Measurements from ENCODE around the gene MMP8. TPM values are rescaled to one million over a fixed set of nuclear protein-coding genes. Genes with fewer than 3 reads are reported as not detected.

The MMP8 gene
- polyA plus RNA-seq, 1 donor from 2014 or later, result not detected

DNA sequence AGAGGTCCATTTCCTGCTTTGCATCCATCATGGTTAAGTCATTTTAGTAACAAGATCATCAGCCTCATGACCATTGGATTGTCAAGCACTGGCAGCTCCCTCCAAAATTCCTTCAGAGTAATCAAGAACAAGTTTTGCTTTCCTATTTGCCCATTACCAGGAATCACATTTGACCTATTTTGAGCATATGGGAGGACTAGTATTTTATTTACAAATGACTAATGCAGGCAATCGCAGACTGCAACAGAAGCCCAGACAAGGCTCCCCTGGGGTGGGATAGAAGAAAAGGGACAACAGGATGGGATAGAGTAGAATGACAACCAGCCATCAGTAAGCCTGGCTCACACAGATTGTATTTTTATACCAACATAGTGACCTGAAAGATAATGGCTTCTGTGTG lies 46.6 kb upstream of the MMP8 start:
- Histone ChIP-seq H3K4me2 (ENCODE audit: low read length) (no peak overlapping the region), H3K27me3 (ENCODE audit: insufficient read depth, low read depth, low read length) (no peaks in the 10 kb centered on the region), H3K9me3 (ENCODE audit: low read length) (no peaks in the 10 kb centered on the region), H3K27ac (ENCODE audit: low read length) (no peak overlapping the region), H4K20me1 (ENCODE audit: insufficient read depth) (no peaks in the 10 kb centered on the region), H3K9me2 (ENCODE audit: insufficient read depth, low read length) (no peaks in the 10 kb centered on the region), H3K9ac (ENCODE audit: low read length) (no peak overlapping the region), H3K4me3 (ENCODE audit: low read length) (no peak overlapping the region), H2AFZ (ENCODE audit: low read depth, low read length) (no peak overlapping the region), H3F3A (ENCODE audit: insufficient read depth, low read length, poor library complexity, severe bottlenecking) (no peaks in the 10 kb centered on the region), H3K79me2 (replicated peaks; ENCODE audit: insufficient read depth, low read length) (no peaks in the 10 kb centered on the region), H3K36me3 (ENCODE audit: insufficient read depth, low read length) (no peaks in the 10 kb centered on the region)
- TF ChIP-seq TAF1 (IDR thresholded peaks at IDR 0.05; ENCODE audit: low read depth), result no peak
- TF ChIP-seq MXI1 (conservative IDR thresholded peaks at IDR 0.05; ENCODE audit: poor library complexity, severe bottlenecking), result no peak
- TF ChIP-seq SMC3 (conservative IDR thresholded peaks at IDR 0.05; ENCODE audit: poor library complexity), result no peak

DNA sequence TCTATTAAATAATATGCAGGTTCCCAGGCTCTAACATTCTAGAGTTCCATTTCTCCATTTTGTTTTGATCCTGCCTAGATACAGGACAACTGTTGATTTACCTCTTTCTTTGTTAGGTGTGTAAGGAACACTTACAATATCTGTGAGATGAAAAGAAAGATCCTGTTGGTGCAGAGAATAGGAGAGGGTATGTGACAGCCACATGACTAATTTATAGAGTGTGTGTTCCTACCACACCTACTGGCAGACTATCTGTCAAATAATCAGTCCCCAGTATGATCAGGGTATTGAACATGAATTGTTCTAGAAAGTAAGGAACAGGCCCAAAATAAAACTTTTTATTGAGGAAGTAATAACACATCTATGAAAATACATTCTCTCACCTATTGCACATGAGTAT lies 45.4 kb upstream of the MMP8 start:
- Histone ChIP-seq H3K4me3 (ENCODE audit: low read length) (no peak overlapping the region), H3K9me3 (ENCODE audit: low read length) (no peaks in the 10 kb centered on the region), H3K9ac (ENCODE audit: low read length) (no peak overlapping the region), H4K20me1 (ENCODE audit: insufficient read depth) (no peaks in the 10 kb centered on the region), H3F3A (ENCODE audit: insufficient read depth, low read length, poor library complexity, severe bottlenecking) (no peaks in the 10 kb centered on the region), H2AFZ (ENCODE audit: low read depth, low read length) (no peak overlapping the region), H3K4me2 (ENCODE audit: low read length) (no peak overlapping the region), H3K79me2 (replicated peaks; ENCODE audit: insufficient read depth, low read length) (no peaks in the 10 kb centered on the region), H3K27ac (ENCODE audit: low read length) (no peak overlapping the region), H3K36me3 (ENCODE audit: insufficient read depth, low read length) (no peaks in the 10 kb centered on the region), H3K9me2 (ENCODE audit: insufficient read depth, low read length) (no peaks in the 10 kb centered on the region), H3K27me3 (ENCODE audit: insufficient read depth, low read depth, low read length) (no peaks in the 10 kb centered on the region)
- TF ChIP-seq, protein P1, sequence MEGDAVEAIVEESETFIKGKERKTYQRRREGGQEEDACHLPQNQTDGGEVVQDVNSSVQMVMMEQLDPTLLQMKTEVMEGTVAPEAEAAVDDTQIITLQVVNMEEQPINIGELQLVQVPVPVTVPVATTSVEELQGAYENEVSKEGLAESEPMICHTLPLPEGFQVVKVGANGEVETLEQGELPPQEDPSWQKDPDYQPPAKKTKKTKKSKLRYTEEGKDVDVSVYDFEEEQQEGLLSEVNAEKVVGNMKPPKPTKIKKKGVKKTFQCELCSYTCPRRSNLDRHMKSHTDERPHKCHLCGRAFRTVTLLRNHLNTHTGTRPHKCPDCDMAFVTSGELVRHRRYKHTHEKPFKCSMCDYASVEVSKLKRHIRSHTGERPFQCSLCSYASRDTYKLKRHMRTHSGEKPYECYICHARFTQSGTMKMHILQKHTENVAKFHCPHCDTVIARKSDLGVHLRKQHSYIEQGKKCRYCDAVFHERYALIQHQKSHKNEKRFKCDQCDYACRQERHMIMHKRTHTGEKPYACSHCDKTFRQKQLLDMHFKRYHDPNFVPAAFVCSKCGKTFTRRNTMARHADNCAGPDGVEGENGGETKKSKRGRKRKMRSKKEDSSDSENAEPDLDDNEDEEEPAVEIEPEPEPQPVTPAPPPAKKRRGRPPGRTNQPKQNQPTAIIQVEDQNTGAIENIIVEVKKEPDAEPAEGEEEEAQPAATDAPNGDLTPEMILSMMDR (IDR thresholded peaks at IDR 0.05; ENCODE audit: poor library complexity, severe bottlenecking), result no peak
- TF ChIP-seq SMC3 (conservative IDR thresholded peaks at IDR 0.05; ENCODE audit: poor library complexity), result no peak
- no peak for TF ChIP-seq MXI1 (conservative IDR thresholded peaks at IDR 0.05; ENCODE audit: poor library complexity, severe bottlenecking)
- TF ChIP-seq RAD21 (conservative IDR thresholded peaks at IDR 0.05), result no peak
- TF ChIP-seq POLR2AphosphoS5 (IDR thresholded peaks at IDR 0.05), result no peak
- TF ChIP-seq, protein P2, sequence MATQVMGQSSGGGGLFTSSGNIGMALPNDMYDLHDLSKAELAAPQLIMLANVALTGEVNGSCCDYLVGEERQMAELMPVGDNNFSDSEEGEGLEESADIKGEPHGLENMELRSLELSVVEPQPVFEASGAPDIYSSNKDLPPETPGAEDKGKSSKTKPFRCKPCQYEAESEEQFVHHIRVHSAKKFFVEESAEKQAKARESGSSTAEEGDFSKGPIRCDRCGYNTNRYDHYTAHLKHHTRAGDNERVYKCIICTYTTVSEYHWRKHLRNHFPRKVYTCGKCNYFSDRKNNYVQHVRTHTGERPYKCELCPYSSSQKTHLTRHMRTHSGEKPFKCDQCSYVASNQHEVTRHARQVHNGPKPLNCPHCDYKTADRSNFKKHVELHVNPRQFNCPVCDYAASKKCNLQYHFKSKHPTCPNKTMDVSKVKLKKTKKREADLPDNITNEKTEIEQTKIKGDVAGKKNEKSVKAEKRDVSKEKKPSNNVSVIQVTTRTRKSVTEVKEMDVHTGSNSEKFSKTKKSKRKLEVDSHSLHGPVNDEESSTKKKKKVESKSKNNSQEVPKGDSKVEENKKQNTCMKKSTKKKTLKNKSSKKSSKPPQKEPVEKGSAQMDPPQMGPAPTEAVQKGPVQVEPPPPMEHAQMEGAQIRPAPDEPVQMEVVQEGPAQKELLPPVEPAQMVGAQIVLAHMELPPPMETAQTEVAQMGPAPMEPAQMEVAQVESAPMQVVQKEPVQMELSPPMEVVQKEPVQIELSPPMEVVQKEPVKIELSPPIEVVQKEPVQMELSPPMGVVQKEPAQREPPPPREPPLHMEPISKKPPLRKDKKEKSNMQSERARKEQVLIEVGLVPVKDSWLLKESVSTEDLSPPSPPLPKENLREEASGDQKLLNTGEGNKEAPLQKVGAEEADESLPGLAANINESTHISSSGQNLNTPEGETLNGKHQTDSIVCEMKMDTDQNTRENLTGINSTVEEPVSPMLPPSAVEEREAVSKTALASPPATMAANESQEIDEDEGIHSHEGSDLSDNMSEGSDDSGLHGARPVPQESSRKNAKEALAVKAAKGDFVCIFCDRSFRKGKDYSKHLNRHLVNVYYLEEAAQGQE (IDR thresholded peaks at IDR 0.05; ENCODE audit: borderline replicate concordance), result no peak
- no peak for TF ChIP-seq TAF1 (IDR thresholded peaks at IDR 0.05; ENCODE audit: low read depth)
- TF ChIP-seq EZH2 (IDR thresholded peaks at IDR 0.05; ENCODE audit: borderline replicate concordance, insufficient read depth, low read length, poor library complexity, severe bottlenecking), result no peak
- TF ChIP-seq EP300 (conservative IDR thresholded peaks at IDR 0.05; ENCODE audit: poor library complexity, severe bottlenecking), result no peak

- Histone ChIP-seq H3K27me3 (ENCODE audit: insufficient read depth, low read depth, low read length) (no peaks in the 10 kb centered on the region), H3K4me2 (ENCODE audit: low read length) (no peak overlapping the region), H2AFZ (ENCODE audit: low read depth, low read length) (no peak overlapping the region), H4K20me1 (ENCODE audit: insufficient read depth) (no peaks in the 10 kb centered on the region), H3F3A (ENCODE audit: insufficient read depth, low read length, poor library complexity, severe bottlenecking) (no peaks in the 10 kb centered on the region), H3K79me2 (replicated peaks; ENCODE audit: insufficient read depth, low read length) (no peaks in the 10 kb centered on the region), H3K9ac (ENCODE audit: low read length) (no peak overlapping the region), H3K4me3 (ENCODE audit: low read length) (no peak overlapping the region), H3K9me2 (ENCODE audit: insufficient read depth, low read length) (no peaks in the 10 kb centered on the region), H3K36me3 (ENCODE audit: insufficient read depth, low read length) (no peaks in the 10 kb centered on the region), H3K27ac (ENCODE audit: low read length) (no peak overlapping the region), H3K9me3 (ENCODE audit: low read length) (no peaks in the 10 kb centered on the region)
- TF ChIP-seq EZH2 (IDR thresholded peaks at IDR 0.05; ENCODE audit: borderline replicate concordance, insufficient read depth, low read length, poor library complexity, severe bottlenecking) (no peak), RAD21 (conservative IDR thresholded peaks at IDR 0.05) (no peak), TAF1 (IDR thresholded peaks at IDR 0.05; ENCODE audit: low read depth) (no peak), EP300 (conservative IDR thresholded peaks at IDR 0.05; ENCODE audit: poor library complexity, severe bottlenecking) (no peak), POLR2AphosphoS5 (IDR thresholded peaks at IDR 0.05) (no peak), SMC3 (conservative IDR thresholded peaks at IDR 0.05; ENCODE audit: poor library complexity) (no peak), MXI1 (conservative IDR thresholded peaks at IDR 0.05; ENCODE audit: poor library complexity, severe bottlenecking) (no peak)
- TF ChIP-seq, protein P1 (IDR thresholded peaks at IDR 0.05; ENCODE audit: poor library complexity, severe bottlenecking), result no peak
- TF ChIP-seq, protein P2 (IDR thresholded peaks at IDR 0.05; ENCODE audit: borderline replicate concordance), result no peak
Measured at GRCh38 chr11:102767800-102768199, 43.0 kb upstream of the MMP8 start.
